Gastroesophageal sphincter (tissue), 3 donors: ENCODE data around the gene PIGS.

Experiments used
- CTCF ChIP-seq, 4 experiments: fragments of 200-600 bp in 2 of 4; fragments of 450-650 bp in 2 of 4; sonication (generic) in 1 of 4; IDR thresholded peaks; one replicate each; pipeline ENCODE4 v1.5.1; 2017 to 2019; ENCODE audit warnings: antibody characterized with exemption in 4 of 4, mild to moderate bottlenecking in 2 of 4, moderate library complexity in 2 of 4
- EP300 ChIP-seq: sonication (generic); formaldehyde crosslinking; IDR thresholded peaks from one replicate; pipeline ENCODE4 v1.6.1; 2017; ENCODE audit warnings: antibody characterized with exemption, mild to moderate bottlenecking
- POLR2A ChIP-seq, 2 donors: fragments of 450-650 bp; IDR thresholded peaks; one replicate each; pipeline ENCODE4 v1.6.1; 2017; ENCODE audit warnings: antibody characterized with exemption in 2 of 2, mild to moderate bottlenecking in 2 of 2, moderate library complexity in 1 of 2
- POLR2AphosphoS5 ChIP-seq: sonication (generic); formaldehyde crosslinking; IDR thresholded peaks from one replicate; pipeline ENCODE4 v1.6.1; 2017; ENCODE audit warnings: antibody characterized with exemption

- no peak for TF ChIP-seq POLR2A (IDR thresholded peaks at IDR 0.05)
- TF ChIP-seq CTCF (IDR thresholded peaks at IDR 0.05) = no peak
- no peak for TF ChIP-seq POLR2AphosphoS5
- no peak for TF ChIP-seq EP300
These were observed 57.8 kb downstream of the PIGS start for GRCh38 chr17:28513476-28513875.
